OCI-LY3 (cell line): ENCODE data around the gene MXI1.

ENCODE experiments used
- H2AFZ ChIP-seq: fragments of 200-600, 300-600 bp; shearing (Covaris generic); 2 replicates; pipeline ENCODE4 v1.6.0; 2014; ENCODE audit warnings: antibody characterized with exemption, low read depth, low read length
- H3K27ac ChIP-seq: fragments of 200-600, 300-600 bp; sonication (generic); 2 replicates; pipeline ENCODE4 v1.5.1; 2014; ENCODE audit warnings: mild to moderate bottlenecking, low read length, moderate library complexity, mixed read lengths
- H3K27me3 ChIP-seq: fragments of 200-600, 300-600 bp; sonication (generic); 2 replicates; pipeline ENCODE4 v1.6.1; 2014; ENCODE audit warnings: low read depth, low read length, mixed read lengths
- H3K36me3 ChIP-seq: fragments of 200-600, 300-600 bp; sonication (generic); replicated peaks from 2 replicates; pipeline ENCODE3; 2014; ENCODE audit warnings: low read depth, low read length, mixed read lengths
- H3K4me1 ChIP-seq: fragments of 300-600, 200-600 bp; sonication (generic); 2 replicates; pipeline ENCODE4 v1.6.1; 2014; ENCODE audit warnings: low read length, mixed read lengths
- H3K4me2 ChIP-seq: fragments of 200-600, 300-600 bp; sonication (generic); 2 replicates; pipeline ENCODE4 v1.6.1; 2014; ENCODE audit warnings: low read length, mixed read lengths
- H3K4me3 ChIP-seq: fragments of 300-600, 200-600 bp; sonication (generic); 2 replicates; pipeline ENCODE4 v1.5.1; 2014; ENCODE audit warnings: antibody characterized with exemption, mild to moderate bottlenecking, low read length, moderate library complexity
- H3K79me2 ChIP-seq: fragments of 300-600, 200-600 bp; shearing (Covaris generic); 2 replicates; pipeline ENCODE4 v1.6.1; 2014; ENCODE audit warnings: mild to moderate bottlenecking, low read length, mixed read lengths
- H3K9ac ChIP-seq: fragments of 300-600, 200-600 bp; shearing (Covaris generic); 2 replicates; pipeline ENCODE4 v1.6.0; 2014; ENCODE audit warnings: mild to moderate bottlenecking, low read length, moderate library complexity
- H3K9me3 ChIP-seq: fragments of 200-600, 300-600 bp; shearing (Covaris generic); 2 replicates; pipeline ENCODE4 v1.6.1; 2014; ENCODE audit warnings: low read length, mixed read lengths; ENCODE audit not compliant: insufficient read depth
- H4K20me1 ChIP-seq: fragments of 200-600, 300-600 bp; sonication (generic); 2 replicates; pipeline ENCODE4 v1.6.1; 2016; ENCODE audit warnings: low read length, mixed read lengths; ENCODE audit not compliant: insufficient read depth
- CTCF ChIP-seq: fragments of 200-600, 300-600 bp; sonication (generic); IDR thresholded peaks from 2 replicates; pipeline ENCODE4 v1.5.1; 2014; ENCODE audit warnings: antibody characterized with exemption, low read length, low read depth
- EZH2phosphoT487 ChIP-seq: fragments of 200-600 bp; shearing (Covaris generic); IDR thresholded peaks from 2 replicates; pipeline ENCODE4 v1.6.1; 2018; ENCODE audit warnings: antibody characterized with exemption, mixed run types, low read depth

Gene MXI1

GRCh38 chr10:110334061-110334656, 126.8 kb downstream of the MXI1 start:
- Histone ChIP-seq H3K9me3 (no peaks in the 10 kb centered on the region), H3K4me2 (no peak overlapping the region), H3K27me3 (no peaks in the 10 kb centered on the region), H3K4me1 (peaks cover 8% of the 10 kb centered on the region), H3K9ac (no peak overlapping the region), H2AFZ (no peak overlapping the region), H4K20me1 (no peaks in the 10 kb centered on the region), H3K36me3 (no peaks in the 10 kb centered on the region), H3K27ac (no peak overlapping the region), H3K4me3 (no peak overlapping the region), H3K79me2 (no peaks in the 10 kb centered on the region)
- TF ChIP-seq EZH2phosphoT487 (no peak), CTCF (no peak)

GRCh38 chr10:110335314-110336064, 128.1 kb downstream of the MXI1 start:
- Histone ChIP-seq H3K4me1 (peaks cover 10% of the 10 kb centered on the region), H3K27me3 (no peaks in the 10 kb centered on the region), H3K4me2 (peak overlapping the region; percentile 16; the same call in 1 of the 2 replicates), H2AFZ (no peak overlapping the region), H3K4me3 (no peak overlapping the region), H3K9me3 (no peaks in the 10 kb centered on the region), H3K27ac (no peak overlapping the region), H4K20me1 (no peaks in the 10 kb centered on the region), H3K79me2 (no peaks in the 10 kb centered on the region), H3K9ac (no peak overlapping the region), H3K36me3 (no peaks in the 10 kb centered on the region)
- TF ChIP-seq EZH2phosphoT487 (no peak), CTCF (no peak)

GRCh38 chr10:110336111-110336721, 128.8 kb downstream of the MXI1 start:
- TF ChIP-seq CTCF (no peak), EZH2phosphoT487 (no peak)
- H3K4me1 ChIP-seq = peaks cover 17% of the 10 kb centered on the region
- no peaks in the 10 kb centered on the region for H3K27me3 ChIP-seq
- H3K36me3 ChIP-seq = no peaks in the 10 kb centered on the region
- no peak overlapping the region for H3K9ac ChIP-seq
- H4K20me1 ChIP-seq = no peaks in the 10 kb centered on the region
- H2AFZ ChIP-seq = no peak overlapping the region
- H3K79me2 ChIP-seq = no peaks in the 10 kb centered on the region
- no peak overlapping the region for H3K4me2 ChIP-seq
- no peaks in the 10 kb centered on the region for H3K9me3 ChIP-seq
- no peak overlapping the region for H3K27ac ChIP-seq
- no peak overlapping the region for H3K4me3 ChIP-seq
